HepG2 (cell line): ENCODE data around the gene SETD7.

Experiments used
- ETV6 ChIP-seq: sonication (generic); formaldehyde crosslinking; conservative IDR thresholded peaks from 2 replicates; pipeline ENCODE4 v1.4.0; 2020; ENCODE audit warnings: missing genetic modification reagents
- POLR2AphosphoS5 ChIP-seq: IDR thresholded peaks from 2 replicates; pipeline ENCODE4 v1.6.1; 2012; ENCODE audit warnings: low read depth, low read length
- TF ChIP-seq, protein P1 (sequence below): sonication (generic); formaldehyde crosslinking; IDR thresholded peaks from 2 replicates; pipeline ENCODE4 v1.4.0; 2020; ENCODE audit warnings: missing genetic modification reagents

DNA sequence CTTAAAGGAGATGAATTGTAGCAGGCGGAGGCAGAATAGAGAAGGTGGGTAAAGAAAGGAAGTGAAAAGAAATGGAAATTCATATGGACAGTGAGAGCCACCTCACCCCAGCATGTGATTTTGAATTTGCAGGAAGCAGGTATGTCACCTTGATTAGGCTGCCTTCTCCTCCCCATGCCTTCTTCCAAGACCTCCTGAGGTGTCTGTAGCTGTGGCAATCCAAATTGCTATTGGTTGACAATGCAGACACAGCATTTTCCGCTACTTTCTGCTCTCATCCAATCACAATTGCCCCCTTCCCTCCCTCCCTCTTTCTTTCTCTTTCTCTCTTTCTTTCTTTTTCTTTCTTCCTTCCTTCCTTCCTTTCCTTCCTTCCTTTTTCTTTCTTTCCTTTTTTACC is 63.6 kb downstream of the SETD7 start:
- TF ChIP-seq, protein P1, sequence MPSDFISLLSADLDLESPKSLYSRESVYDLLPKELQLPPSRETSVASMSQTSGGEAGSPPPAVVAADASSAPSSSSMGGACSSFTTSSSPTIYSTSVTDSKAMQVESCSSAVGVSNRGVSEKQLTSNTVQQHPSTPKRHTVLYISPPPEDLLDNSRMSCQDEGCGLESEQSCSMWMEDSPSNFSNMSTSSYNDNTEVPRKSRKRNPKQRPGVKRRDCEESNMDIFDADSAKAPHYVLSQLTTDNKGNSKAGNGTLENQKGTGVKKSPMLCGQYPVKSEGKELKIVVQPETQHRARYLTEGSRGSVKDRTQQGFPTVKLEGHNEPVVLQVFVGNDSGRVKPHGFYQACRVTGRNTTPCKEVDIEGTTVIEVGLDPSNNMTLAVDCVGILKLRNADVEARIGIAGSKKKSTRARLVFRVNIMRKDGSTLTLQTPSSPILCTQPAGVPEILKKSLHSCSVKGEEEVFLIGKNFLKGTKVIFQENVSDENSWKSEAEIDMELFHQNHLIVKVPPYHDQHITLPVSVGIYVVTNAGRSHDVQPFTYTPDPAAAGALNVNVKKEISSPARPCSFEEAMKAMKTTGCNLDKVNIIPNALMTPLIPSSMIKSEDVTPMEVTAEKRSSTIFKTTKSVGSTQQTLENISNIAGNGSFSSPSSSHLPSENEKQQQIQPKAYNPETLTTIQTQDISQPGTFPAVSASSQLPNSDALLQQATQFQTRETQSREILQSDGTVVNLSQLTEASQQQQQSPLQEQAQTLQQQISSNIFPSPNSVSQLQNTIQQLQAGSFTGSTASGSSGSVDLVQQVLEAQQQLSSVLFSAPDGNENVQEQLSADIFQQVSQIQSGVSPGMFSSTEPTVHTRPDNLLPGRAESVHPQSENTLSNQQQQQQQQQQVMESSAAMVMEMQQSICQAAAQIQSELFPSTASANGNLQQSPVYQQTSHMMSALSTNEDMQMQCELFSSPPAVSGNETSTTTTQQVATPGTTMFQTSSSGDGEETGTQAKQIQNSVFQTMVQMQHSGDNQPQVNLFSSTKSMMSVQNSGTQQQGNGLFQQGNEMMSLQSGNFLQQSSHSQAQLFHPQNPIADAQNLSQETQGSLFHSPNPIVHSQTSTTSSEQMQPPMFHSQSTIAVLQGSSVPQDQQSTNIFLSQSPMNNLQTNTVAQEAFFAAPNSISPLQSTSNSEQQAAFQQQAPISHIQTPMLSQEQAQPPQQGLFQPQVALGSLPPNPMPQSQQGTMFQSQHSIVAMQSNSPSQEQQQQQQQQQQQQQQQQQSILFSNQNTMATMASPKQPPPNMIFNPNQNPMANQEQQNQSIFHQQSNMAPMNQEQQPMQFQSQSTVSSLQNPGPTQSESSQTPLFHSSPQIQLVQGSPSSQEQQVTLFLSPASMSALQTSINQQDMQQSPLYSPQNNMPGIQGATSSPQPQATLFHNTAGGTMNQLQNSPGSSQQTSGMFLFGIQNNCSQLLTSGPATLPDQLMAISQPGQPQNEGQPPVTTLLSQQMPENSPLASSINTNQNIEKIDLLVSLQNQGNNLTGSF (CRISPR knock-in tag) = no peak
- TF ChIP-seq POLR2AphosphoS5 = no peak
- TF ChIP-seq ETV6 (CRISPR knock-in tag) = no peak
